Activated naive CD4-positive, alpha-beta T cell treated with anti-CD3 and anti-CD28 coated beads, Interleukin-2, amount 50 U/mL, for 72 hours (primary cell): ENCODE data around the gene RBMY1B. TPM values are rescaled to one million over a fixed set of nuclear protein-coding genes. Genes with fewer than 3 reads are reported as not detected.
"Not testable (repeated sequence)": the region's sequence is repeated elsewhere in the genome, so short reads cannot be mapped to it uniquely, and the experiment has no call there.

Experiments used
- ATAC-seq, 2 donors: fragments of 150-1000 bp; cut with Tn5 transposase; 2 replicates each; pipeline ENCODE4 v1.10.0; 2021; ENCODE audit warnings: mild to moderate bottlenecking in 2 of 2, moderate library complexity in 2 of 2
- DNase-seq, 2 donors: peaks; one replicate each; pipeline ENCODE4 v3.0.0; 2021 to 2022; ENCODE audit warnings: low spot score in 2 of 2
- H3K27ac Mint-ChIP-seq, 2 donors: one replicate each; pipeline ENCODE4 v1.8.0; 2022; ENCODE audit warnings: mild to moderate bottlenecking in 2 of 2, mixed read lengths in 2 of 2
- H3K36me3 Mint-ChIP-seq, 2 donors: one replicate each; pipeline ENCODE4 v1.8.0; 2022; ENCODE audit warnings: mixed read lengths in 2 of 2
- H3K9me3 Mint-ChIP-seq, 2 donors: one replicate each; pipeline ENCODE4 v1.8.0; 2022; ENCODE audit warnings: mixed read lengths in 2 of 2
- total RNA-seq, 2 donors: library from RNA; stranded (reverse); gene quantifications; one replicate each; pipeline ENCODE4 v1.2.3, GENCODE V29; 2022

The RBMY1B gene
- total RNA-seq = not detected

- not testable (repeated sequence) for H3K27ac Mint-ChIP-seq, ATAC-seq, DNase-seq, H3K36me3 Mint-ChIP-seq, H3K9me3 Mint-ChIP-seq
Measured at GRCh38 chrY:21511038-21511437, at the start of gene RBMY1B. Gene RBMY1B (plus strand): TSS chrY:21511338. CDS start chrY:21513351, 2,013 bp downstream.

GRCh38 chrY:21462915-21463314 is 48.2 kb upstream of the RBMY1B start:
- not testable (repeated sequence) for H3K36me3 Mint-ChIP-seq, H3K27ac Mint-ChIP-seq, DNase-seq, H3K9me3 Mint-ChIP-seq, ATAC-seq

GRCh38 chrY:21482967-21483366 is 28.2 kb upstream of the RBMY1B start:
- no peak for ATAC-seq
- Mint-ChIP-seq H3K9me3 (no peaks in the 10 kb centered on the region), H3K36me3 (no peaks in the 10 kb centered on the region), H3K27ac (no peak overlapping the region)
- no peak for DNase-seq

- not testable (repeated sequence) for H3K27ac Mint-ChIP-seq, H3K36me3 Mint-ChIP-seq, DNase-seq, ATAC-seq, H3K9me3 Mint-ChIP-seq
Measured at GRCh38 chrY:21534579-21534978, 23.4 kb downstream of the RBMY1B start, which contains the start of gene RBMY1A1. Gene RBMY1A1 (plus strand): TSS chrY:21534879. CDS start chrY:21536892, 2,013 bp downstream.

GRCh38 chrY:21559316-21559984 is 48.3 kb downstream of the RBMY1B start:
- peak in 1 of 2 donors; percentile 97 for ATAC-seq
- H3K36me3 Mint-ChIP-seq, H3K27ac Mint-ChIP-seq, H3K9me3 Mint-ChIP-seq, DNase-seq: not testable (repeated sequence)

Other genes with a start within 250 kb of the RBMY1B start
- gene RBMY1A1, start 23.5 kb downstream of the RBMY1B start, total RNA-seq = not detected